Fibroblast of lung (primary cell): ENCODE results near the gene GPC6. TPM values are rescaled to one million over a fixed set of nuclear protein-coding genes. Genes with fewer than 3 reads are reported as not detected.

Source experiments
- DNase-seq, 2 donors: peaks; one replicate each; pipeline versions ENCODE4 v3.0.0 to v3.0.0-alpha.2; 2010; ENCODE audit warnings: low read depth in 2 of 2
- H2AFZ ChIP-seq: 2 replicates; pipeline ENCODE4 v1.5.1; 2012; ENCODE audit warnings: low read length, control low read depth, inconsistent platforms
- H3K27ac ChIP-seq: 2 replicates; pipeline ENCODE4 v1.5.1; 2011; ENCODE audit warnings: low read length, control low read depth; ENCODE audit not compliant: insufficient read depth
- H3K27me3 ChIP-seq: 2 replicates; pipeline ENCODE4 v1.5.1; 2011; ENCODE audit warnings: mild to moderate bottlenecking, low read length; ENCODE audit not compliant: control insufficient read depth, insufficient read depth
- H3K36me3 ChIP-seq: 2 replicates; pipeline ENCODE4 v1.5.1; 2011; ENCODE audit warnings: low read length; ENCODE audit not compliant: control insufficient read depth, insufficient read depth
- H3K4me1 ChIP-seq: 2 replicates; pipeline ENCODE4 v1.5.1; 2011; ENCODE audit warnings: low read length; ENCODE audit not compliant: control insufficient read depth, insufficient read depth; ENCODE audit errors: extremely low read depth
- H3K4me2 ChIP-seq: 2 replicates; pipeline ENCODE4 v1.5.1; 2011; ENCODE audit warnings: low read length, control low read depth; ENCODE audit not compliant: insufficient read depth; ENCODE audit errors: extremely low read depth
- H3K4me3 ChIP-seq, 4 experiments: fragments of 200-600 bp in 1 of 4; sonication (generic) in 1 of 4; replicated peaks in 1 of 4; 2 replicates each; pipeline ENCODE4 v1.5.1; 2011 to 2016; ENCODE audit warnings: low read length in 4 of 4, low read depth in 3 of 4, mild to moderate bottlenecking in 3 of 4, control low read depth in 2 of 4, inconsistent platforms in 1 of 4, mixed read lengths in 1 of 4; ENCODE audit not compliant: insufficient read depth in 1 of 4; ENCODE audit errors: control extremely low read depth in 1 of 4
- H3K79me2 ChIP-seq: 2 replicates; pipeline ENCODE4 v1.5.1; 2012; ENCODE audit warnings: mild to moderate bottlenecking, low read length, inconsistent platforms; ENCODE audit not compliant: control insufficient read depth, insufficient read depth
- H3K9ac ChIP-seq: 2 replicates; pipeline ENCODE4 v1.5.1; 2011; ENCODE audit warnings: mild to moderate bottlenecking, low read length, control low read depth; ENCODE audit not compliant: insufficient read depth
- H3K9me3 ChIP-seq: 2 replicates; pipeline ENCODE4 v1.5.1; 2012; ENCODE audit warnings: low read depth, low read length; ENCODE audit not compliant: control insufficient read depth, insufficient read depth
- H4K20me1 ChIP-seq: 2 replicates; pipeline ENCODE4 v1.5.1; 2011; ENCODE audit warnings: low read length; ENCODE audit not compliant: control insufficient read depth, insufficient read depth; ENCODE audit errors: extremely low read depth
- CTCF ChIP-seq, 2 donors: IDR thresholded peaks in 1 of 2; conservative IDR thresholded peaks in 1 of 2; 1 replicate in 1 of 2; 2 replicates in 1 of 2; pipeline ENCODE4 v1.5.1; 2011 to 2012; ENCODE audit warnings: low read length in 2 of 2, control low read depth in 1 of 2, inconsistent platforms in 1 of 2, low read depth in 1 of 2, mild to moderate bottlenecking in 1 of 2
- EZH2 ChIP-seq: IDR thresholded peaks from 2 replicates; pipeline ENCODE4 v1.5.1; 2012; ENCODE audit warnings: low read length, control low read depth, mild to moderate bottlenecking; ENCODE audit errors: missing control alignments
- polyA plus RNA-seq, 2 donors: library from polyadenylated mRNA; depleted of rRNA in 1 of 2; stranded (reverse) in 1 of 2; unstranded in 1 of 2; fragments of >200 nt; gene quantifications; 2 replicates each; pipeline ENCODE4 v1.2.1, GENCODE V29; 2011 to 2012; ENCODE audit warnings: missing spikeins in 1 of 2
- total RNA-seq: library from RNA; depleted of rRNA; stranded (reverse); fragments of >200 nt; gene quantifications from 2 replicates; pipeline ENCODE4 v1.2.1, GENCODE V29; 2014

GPC6 gene
- total and polyA plus RNA-seq, 2 donors (not counting 1 experiment from before 2014, with no cell fraction given): 11.2 to 33.7 TPM

GRCh38 chr13:94408314-94409036 is 1181.9 kb downstream of the GPC6 start:
- TF ChIP-seq EZH2: no peak
- no peak for TF ChIP-seq CTCF (conservative IDR thresholded peaks at IDR 0.05 in 1 of 2, IDR thresholded peaks at IDR 0.05 in 1 of 2; ENCODE audit: low read depth in 1 of 2, low read length in 2 of 2)
- H3K4me1 ChIP-seq: no peaks in the 10 kb centered on the region
- no peak overlapping the region for H3K4me3 ChIP-seq
- no peak overlapping the region for H3K27ac ChIP-seq
- H2AFZ ChIP-seq: no peak overlapping the region
- H3K27me3 ChIP-seq: no peaks in the 10 kb centered on the region
- no peaks in the 10 kb centered on the region for H3K79me2 ChIP-seq
- no peak for DNase-seq
- H3K4me2 ChIP-seq: no peak overlapping the region
- no peaks in the 10 kb centered on the region for H3K9me3 ChIP-seq
- no peak overlapping the region for H3K9ac ChIP-seq
- H4K20me1 ChIP-seq: no peaks in the 10 kb centered on the region
- no peaks in the 10 kb centered on the region for H3K36me3 ChIP-seq

- TF ChIP-seq EZH2 (no peak), CTCF (conservative IDR thresholded peaks at IDR 0.05 in 1 of 2, IDR thresholded peaks at IDR 0.05 in 1 of 2; ENCODE audit: low read depth in 1 of 2, low read length in 2 of 2) (no peak)
- Histone ChIP-seq H3K36me3 (no peaks in the 10 kb centered on the region), H3K27me3 (no peaks in the 10 kb centered on the region), H3K4me1 (no peaks in the 10 kb centered on the region), H3K79me2 (no peaks in the 10 kb centered on the region), H4K20me1 (no peaks in the 10 kb centered on the region), H2AFZ (no peak overlapping the region), H3K4me2 (no peak overlapping the region), H3K27ac (no peak overlapping the region), H3K9ac (no peak overlapping the region), H3K9me3 (no peaks in the 10 kb centered on the region), H3K4me3 (no peak overlapping the region)
- no peak for DNase-seq
These were observed 1185.1 kb downstream of the GPC6 start for GRCh38 chr13:94411747-94412146.

GRCh38 chr13:94412870-94413597 is 1186.4 kb downstream of the GPC6 start:
- peak in 1 of 2 donors; percentile 25 for DNase-seq
- Histone ChIP-seq H3K36me3 (no peaks in the 10 kb centered on the region), H3K9ac (no peak overlapping the region), H3K27ac (no peak overlapping the region), H4K20me1 (no peaks in the 10 kb centered on the region), H3K27me3 (no peaks in the 10 kb centered on the region), H3K9me3 (no peaks in the 10 kb centered on the region), H3K4me2 (no peak overlapping the region), H3K79me2 (no peaks in the 10 kb centered on the region), H3K4me3 (no peak overlapping the region), H3K4me1 (no peaks in the 10 kb centered on the region), H2AFZ (no peak overlapping the region)
- TF ChIP-seq CTCF (conservative IDR thresholded peaks at IDR 0.05 in 1 of 2, IDR thresholded peaks at IDR 0.05 in 1 of 2; ENCODE audit: low read depth in 1 of 2, low read length in 2 of 2) (no peak), EZH2 (no peak)
